Peyer's patch (tissue), 4 donors: ENCODE measurements around the gene B3GNT3. TPM values are rescaled to one million over a fixed set of nuclear protein-coding genes. Genes with fewer than 3 reads are reported as not detected.
A peak's percentile ranks its signal among the peaks of the same experiment; 100 is the strongest.
"Not testable (repeated sequence)": the region's sequence is repeated elsewhere in the genome, so short reads cannot be mapped to it uniquely, and the experiment has no call there.

Source experiments
- DNase-seq, 3 donors: peaks; one replicate each; pipeline ENCODE4 v3.0.0-alpha.2; 2017 to 2019
- H3K27ac ChIP-seq, 4 donors: fragments of 200-600 bp; sonication (generic); one replicate each; pipeline ENCODE4 v1.5.1; 2016 to 2019
- H3K27me3 ChIP-seq, 2 donors: fragments of 200-600 bp; sonication (generic); one replicate each; pipeline ENCODE4 v1.5.1; 2019
- H3K36me3 ChIP-seq, 3 donors: fragments of 200-600 bp; sonication (generic); one replicate each; pipeline ENCODE4 v1.5.1; 2016 to 2019
- H3K4me1 ChIP-seq, 4 donors: fragments of 200-600 bp; sonication (generic); one replicate each; pipeline ENCODE4 v1.5.1; 2016 to 2019
- H3K4me3 ChIP-seq, 4 donors: fragments of 200-600 bp; sonication (generic); 1 replicate in 3 of 4; 2 replicates in 1 of 4; pipeline ENCODE4 v1.5.1; 2016 to 2019; ENCODE audit warnings: mild to moderate bottlenecking in 1 of 4
- H3K9me3 ChIP-seq, 4 donors: fragments of 200-600 bp; sonication (generic); one replicate each; pipeline ENCODE4 v1.5.1; 2016 to 2019; ENCODE audit warnings: mild to moderate bottlenecking in 1 of 4
- POLR2A ChIP-seq, 2 donors: fragments of 450-650 bp; IDR thresholded peaks; one replicate each; pipeline ENCODE4 v1.5.1; 2017; ENCODE audit warnings: antibody characterized with exemption in 2 of 2, mild to moderate bottlenecking in 2 of 2, moderate library complexity in 2 of 2
- total RNA-seq, 4 donors: library from RNA; depleted of rRNA; stranded (reverse); fragments of >200 nt; gene quantifications; one replicate each; pipeline ENCODE4 v1.1.0, GENCODE V29; 2016
- TF ChIP-seq, protein P1 (sequence below), 6 experiments: fragments of 450-650 bp in 4 of 6; fragments of 200-600 bp in 2 of 6; sonication (generic) in 1 of 6; IDR thresholded peaks; one replicate each; pipeline ENCODE4 v1.5.1; 2017 to 2019; ENCODE audit warnings: antibody characterized with exemption in 6 of 6, mild to moderate bottlenecking in 3 of 6, moderate library complexity in 1 of 6

The B3GNT3 gene
- total RNA-seq, 4 donors from 2014 or later: 13.2 to 154 (median 127) TPM

DNA sequence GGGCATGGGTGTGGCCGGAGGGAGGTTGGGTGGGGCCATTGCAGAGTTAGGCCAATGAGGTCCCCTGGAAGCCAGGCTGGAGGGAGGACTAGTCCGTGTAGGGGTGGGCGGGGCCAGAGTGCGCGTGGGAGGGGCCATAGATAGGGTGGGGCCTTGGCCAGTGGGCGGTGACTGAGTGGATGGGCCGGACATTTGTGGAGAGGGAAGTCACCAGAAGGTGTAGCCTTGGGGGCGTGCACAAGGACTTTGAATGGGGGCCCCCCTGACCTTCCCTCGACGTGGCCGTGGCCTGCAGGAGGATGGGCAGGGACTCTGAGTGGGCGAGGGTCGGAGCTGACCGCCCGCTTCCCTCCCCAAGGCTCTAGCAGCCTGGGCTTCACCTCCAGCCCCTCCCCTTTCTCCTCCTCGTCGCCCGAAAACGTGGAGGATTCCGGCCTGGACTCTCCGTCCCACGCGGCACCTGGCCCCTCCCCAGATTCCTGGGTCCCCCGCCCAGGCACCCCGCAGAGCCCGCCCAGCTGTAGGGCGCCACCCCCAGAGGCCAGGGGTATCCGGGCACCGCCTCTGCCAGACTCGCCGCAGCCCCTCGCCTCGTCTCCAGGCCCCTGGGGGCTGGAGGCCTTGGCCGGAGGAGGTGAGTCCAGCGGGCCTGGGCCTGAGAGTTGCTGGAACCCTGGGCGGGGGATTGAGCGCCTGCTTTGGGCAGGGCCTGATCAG, 16.5 kb upstream of the B3GNT3 start:
- DNase-seq: peak; percentile 62 to 80 (median 79)
- Histone ChIP-seq H3K27ac (peak overlapping the region in 1 of 4 donors; percentile 19), H3K27me3 (no peaks in the 10 kb centered on the region), H3K4me3 (peak overlapping the region in 2 of 4 donors; percentile 4 to 28), H3K4me1 (peaks cover 0 to 10% (median 3%) of the 10 kb centered on the region in 4 donors), H3K9me3 (no peaks in the 10 kb centered on the region), H3K36me3 (no peaks in the 10 kb centered on the region)
- TF ChIP-seq POLR2A (IDR thresholded peaks at IDR 0.05): no peak
- TF ChIP-seq, protein P1, sequence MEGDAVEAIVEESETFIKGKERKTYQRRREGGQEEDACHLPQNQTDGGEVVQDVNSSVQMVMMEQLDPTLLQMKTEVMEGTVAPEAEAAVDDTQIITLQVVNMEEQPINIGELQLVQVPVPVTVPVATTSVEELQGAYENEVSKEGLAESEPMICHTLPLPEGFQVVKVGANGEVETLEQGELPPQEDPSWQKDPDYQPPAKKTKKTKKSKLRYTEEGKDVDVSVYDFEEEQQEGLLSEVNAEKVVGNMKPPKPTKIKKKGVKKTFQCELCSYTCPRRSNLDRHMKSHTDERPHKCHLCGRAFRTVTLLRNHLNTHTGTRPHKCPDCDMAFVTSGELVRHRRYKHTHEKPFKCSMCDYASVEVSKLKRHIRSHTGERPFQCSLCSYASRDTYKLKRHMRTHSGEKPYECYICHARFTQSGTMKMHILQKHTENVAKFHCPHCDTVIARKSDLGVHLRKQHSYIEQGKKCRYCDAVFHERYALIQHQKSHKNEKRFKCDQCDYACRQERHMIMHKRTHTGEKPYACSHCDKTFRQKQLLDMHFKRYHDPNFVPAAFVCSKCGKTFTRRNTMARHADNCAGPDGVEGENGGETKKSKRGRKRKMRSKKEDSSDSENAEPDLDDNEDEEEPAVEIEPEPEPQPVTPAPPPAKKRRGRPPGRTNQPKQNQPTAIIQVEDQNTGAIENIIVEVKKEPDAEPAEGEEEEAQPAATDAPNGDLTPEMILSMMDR (IDR thresholded peaks at IDR 0.05): no peak

DNA sequence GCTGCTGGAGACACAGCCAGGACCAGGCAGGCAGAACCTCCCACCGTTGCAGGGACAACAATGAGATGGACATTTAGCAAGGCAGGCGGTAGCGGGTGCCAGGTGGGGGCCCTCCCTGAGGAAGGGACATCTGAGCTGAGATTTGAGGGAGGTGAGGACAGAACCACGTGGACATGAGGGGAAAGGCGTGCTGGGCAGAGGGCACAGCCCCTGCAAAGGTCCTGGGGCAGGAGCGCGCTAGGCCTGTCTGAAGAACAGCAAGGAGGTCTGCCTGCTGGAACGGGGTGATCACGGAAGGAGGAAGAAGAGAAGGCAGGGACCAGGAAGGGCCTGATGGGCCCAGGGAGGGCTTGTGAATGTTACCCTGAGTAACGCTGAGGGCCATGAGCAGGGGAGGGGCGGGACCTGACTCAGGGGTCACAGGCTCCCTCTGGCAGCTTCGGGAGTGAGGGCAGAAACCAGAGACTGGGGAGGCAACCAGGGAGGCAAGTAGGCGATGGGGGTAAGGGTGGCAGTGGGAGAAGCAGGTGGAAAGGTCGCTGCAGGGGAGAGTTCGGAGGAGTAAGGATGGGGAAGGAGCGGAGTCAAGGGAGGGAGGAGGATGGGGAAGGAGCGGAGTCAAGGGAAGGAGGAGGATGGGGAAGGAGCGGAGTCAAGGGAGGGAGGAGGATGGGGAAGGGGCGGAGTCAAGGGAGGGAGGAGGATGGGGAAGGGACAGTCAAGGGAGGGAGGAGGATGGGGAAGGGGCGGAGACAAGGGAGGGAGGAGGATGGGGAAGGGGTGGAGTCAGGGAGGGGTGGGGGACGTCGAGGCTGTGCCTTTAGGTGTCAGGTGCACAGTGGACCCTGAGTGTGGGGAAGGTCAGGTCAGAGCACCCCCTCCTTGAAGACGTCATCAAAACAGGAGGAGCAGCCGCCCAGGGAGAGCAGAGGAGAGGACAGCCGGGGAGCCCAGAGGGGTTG, 15.7 kb upstream of the B3GNT3 start:
- DNase-seq: peak in 1 of 3 donors; percentile 68
- no peak for TF ChIP-seq POLR2A (IDR thresholded peaks at IDR 0.05)
- TF ChIP-seq, protein P1 (IDR thresholded peaks at IDR 0.05): no peak
- no peaks in the 10 kb centered on the region for H3K36me3 ChIP-seq
- H3K27me3 ChIP-seq: no peaks in the 10 kb centered on the region
- H3K4me1 ChIP-seq: peaks cover 0 to 14% (median 3%) of the 10 kb centered on the region in 4 donors
- peak overlapping the region in 1 of 4 donors; percentile 28 for H3K4me3 ChIP-seq
- peak overlapping the region in 1 of 4 donors; percentile 19 for H3K27ac ChIP-seq
- no peaks in the 10 kb centered on the region for H3K9me3 ChIP-seq

DNA sequence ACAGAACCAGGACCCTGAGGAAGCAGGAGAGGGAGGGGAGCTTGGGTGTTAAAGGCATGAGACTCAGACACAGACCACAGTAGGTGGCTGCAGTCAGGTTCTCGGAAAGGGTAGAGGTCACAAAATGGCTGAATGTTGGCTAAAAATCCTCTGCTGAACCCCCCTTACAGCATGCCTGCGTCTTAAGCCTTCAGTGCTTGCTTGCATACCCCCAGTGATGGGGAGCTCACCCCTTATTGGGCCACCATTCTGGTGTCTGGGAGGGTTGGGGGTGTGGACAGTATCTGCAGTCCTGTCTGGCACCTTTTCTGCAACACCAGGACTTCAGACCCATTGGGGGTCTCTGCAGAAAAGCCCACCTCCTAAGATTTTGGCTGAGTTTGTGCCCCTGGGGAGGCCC, 14.2 kb upstream of the B3GNT3 start:
- Histone ChIP-seq H3K4me1 (peaks cover 0 to 17% (median 2%) of the 10 kb centered on the region in 4 donors), H3K27ac (no peak overlapping the region), H3K27me3 (no peaks in the 10 kb centered on the region), H3K9me3 (no peaks in the 10 kb centered on the region), H3K4me3 (no peak overlapping the region), H3K36me3 (no peaks in the 10 kb centered on the region)
- no peak for DNase-seq
- no peak for TF ChIP-seq POLR2A (IDR thresholded peaks at IDR 0.05)
- TF ChIP-seq, protein P1 (IDR thresholded peaks at IDR 0.05): no peak

DNA sequence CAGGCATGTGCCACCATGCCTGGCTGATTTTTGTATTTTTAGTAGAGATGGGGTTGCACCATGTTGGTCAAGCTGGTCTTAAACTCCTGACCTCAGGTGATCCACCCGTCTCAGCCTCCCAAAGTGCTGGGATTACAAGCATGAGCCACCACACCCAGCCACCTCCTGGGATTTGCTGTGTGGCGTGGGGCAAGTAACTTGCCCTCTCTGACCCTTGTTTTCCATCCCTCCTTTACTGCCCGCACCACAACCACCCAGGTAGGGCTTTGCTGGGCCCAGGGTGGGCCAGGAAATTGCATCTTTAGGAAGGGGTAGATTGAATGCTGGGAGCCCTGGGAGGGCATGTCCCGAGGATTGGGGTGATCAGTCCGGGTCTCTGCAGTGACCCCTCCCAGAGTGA, 11.2 kb upstream of the B3GNT3 start:
- not testable (repeated sequence) for H3K27ac ChIP-seq, H3K27me3 ChIP-seq, DNase-seq, H3K36me3 ChIP-seq, H3K9me3 ChIP-seq, H3K4me3 ChIP-seq
- H3K4me1 ChIP-seq: peaks cover 0 to 13% (median 0%) of the 10 kb centered on the region in 4 donors

DNA sequence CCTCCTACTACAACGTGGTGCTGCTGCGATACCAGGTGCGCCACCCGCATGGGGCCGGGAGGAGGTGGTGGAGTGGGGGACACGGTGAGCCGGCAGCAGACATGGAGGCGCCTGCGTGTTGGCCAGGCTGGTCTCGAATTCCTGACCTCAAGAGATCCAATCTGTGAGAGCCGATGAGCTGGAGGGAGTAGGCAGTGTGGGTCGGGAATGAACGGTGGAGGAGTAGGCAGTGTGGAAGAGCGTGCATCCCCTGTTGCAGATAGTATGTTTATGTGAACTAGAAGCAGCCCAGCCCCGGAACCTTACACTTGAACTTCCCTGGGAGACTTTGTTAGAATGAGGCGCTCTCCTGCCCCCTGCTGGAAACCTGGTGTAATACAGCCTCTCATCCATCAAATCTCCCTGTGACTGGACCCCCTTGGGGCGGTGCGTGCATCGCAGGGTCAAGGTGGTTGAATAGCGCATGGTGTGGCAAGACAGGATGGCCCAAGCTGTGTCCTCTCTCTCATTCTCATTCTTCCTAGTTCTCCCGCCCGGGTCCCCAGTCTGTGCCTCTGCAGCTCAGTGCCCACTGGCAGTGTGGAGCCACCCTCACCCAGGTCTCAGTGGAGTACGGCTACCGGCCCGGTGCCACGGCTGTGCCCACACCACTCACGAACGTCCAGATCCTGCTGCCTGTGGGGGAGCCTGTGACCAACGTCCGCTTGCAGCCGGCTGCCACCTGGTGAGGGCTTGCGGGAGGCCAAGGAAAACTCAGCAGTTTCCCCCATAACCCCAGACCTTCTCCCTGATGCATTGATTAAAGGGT, 10.5 kb upstream of the B3GNT3 start:
- TF ChIP-seq, protein P1 (IDR thresholded peaks at IDR 0.05): peak; percentile 79 to 86 (median 81)
- TF ChIP-seq POLR2A (IDR thresholded peaks at IDR 0.05): no peak
- no peak overlapping the region for H3K4me3 ChIP-seq
- no peak overlapping the region for H3K27ac ChIP-seq
- peaks cover 0 to 7% (median 0%) of the 10 kb centered on the region in 4 donors for H3K4me1 ChIP-seq
- H3K27me3 ChIP-seq: no peaks in the 10 kb centered on the region
- no peaks in the 10 kb centered on the region for H3K36me3 ChIP-seq
- DNase-seq: peak; percentile 72 to 89 (median 74)
- no peaks in the 10 kb centered on the region for H3K9me3 ChIP-seq
